Body of pancreas (tissue), 4 donors: ENCODE measurements around the gene DPY19L1. TPM values are rescaled to one million over a fixed set of nuclear protein-coding genes. Genes with fewer than 3 reads are reported as not detected.
"Not testable (repeated sequence)": the region's sequence is repeated elsewhere in the genome, so short reads cannot be mapped to it uniquely, and the experiment has no call there.

ENCODE experiments used
- ATAC-seq: fragments of 150-250 bp; one replicate; pipeline ENCODE4 v1.9.1; 2016
- DNase-seq, 4 donors: peaks; one replicate each; pipeline ENCODE4 v3.0.0-alpha.2; 2019
- H3K27ac ChIP-seq, 4 donors: fragments of 200-600 bp; sonication (generic); 1 replicate in 3 of 4; 2 replicates in 1 of 4; pipeline versions ENCODE4 v1.5.1 to v1.6.1; 2016 to 2019; ENCODE audit warnings: mild to moderate bottlenecking in 1 of 4, mixed read lengths in 1 of 4, moderate library complexity in 1 of 4
- H3K27me3 ChIP-seq, 2 donors: fragments of 200-600 bp; sonication (generic); one replicate each; pipeline ENCODE4 v1.6.0; 2016; ENCODE audit warnings: mild to moderate bottlenecking in 1 of 2
- H3K36me3 ChIP-seq, 2 donors: fragments of 200-600 bp; sonication (generic); replicated peaks in 1 of 2; 2 replicates each; pipeline ENCODE4 v1.5.1; 2016; ENCODE audit warnings: low read depth in 2 of 2; ENCODE audit not compliant: insufficient read depth in 1 of 2
- H3K4me1 ChIP-seq: fragments of 200-600 bp; sonication (generic); one replicate; pipeline ENCODE4 v1.6.0; 2016
- H3K4me3 ChIP-seq, 2 donors: fragments of 200-600 bp; sonication (generic); 1 replicate in 1 of 2; 2 replicates in 1 of 2; pipeline ENCODE4 v1.5.1; 2016 to 2019
- H3K9me3 ChIP-seq, 3 donors: fragments of 200-600 bp; sonication (generic); 1 replicate in 2 of 3; 2 replicates in 1 of 3; pipeline ENCODE4 v1.5.1; 2016
- CTCF ChIP-seq, 7 experiments: fragments of 450-650 bp in 4 of 7; fragments of 200-600 bp in 3 of 7; sonication (generic) in 3 of 7; IDR thresholded peaks; one replicate each; pipeline ENCODE4 v1.5.1; 2016 to 2019; ENCODE audit warnings: antibody characterized with exemption in 7 of 7
- POLR2A ChIP-seq, 3 donors: fragments of 450-650 bp; IDR thresholded peaks; one replicate each; pipeline ENCODE4 v1.6.1; 2016; ENCODE audit warnings: antibody characterized with exemption in 3 of 3, mild to moderate bottlenecking in 2 of 3
- WGBS, 2 donors: methylation state at CpG; one replicate each; pipeline ENCODE4 v1.1.5; 2017; 5-methylcytosine and 5-hydroxymethylcytosine counted together
- intact Hi-C: fragments of 100-400 bp; cut with DNase I; formaldehyde crosslinking; loops from one replicate; pipeline ENCODE4 v1.15.1; 2023
- total RNA-seq, 2 donors: library from RNA; depleted of rRNA; stranded (reverse); fragments of >200 nt; gene quantifications; one replicate each; pipeline ENCODE4 v1.1.0, GENCODE V29; 2016

DPY19L1 gene
- total RNA-seq, 2 donors from 2014 or later = 6.6 to 8.8 TPM

GRCh38 chr7:34984140-34984539 is 53.1 kb downstream of the DPY19L1 start:
- H3K27ac ChIP-seq, H3K9me3 ChIP-seq, H3K4me1 ChIP-seq, ATAC-seq, H3K4me3 ChIP-seq, H3K27me3 ChIP-seq, intact Hi-C loops, DNase-seq, H3K36me3 ChIP-seq: not testable (repeated sequence)
- WGBS, 2 donors = 93 to 98% methylated on average over 4 of the region's 4 CpGs

- no peak for DNase-seq
- Histone ChIP-seq H3K36me3 (no peaks in the 10 kb centered on the region), H3K4me3 (no peak overlapping the region), H3K27ac (no peak overlapping the region), H3K4me1 (peaks cover 8% of the 10 kb centered on the region), H3K9me3 (no peaks in the 10 kb centered on the region), H3K27me3 (no peaks in the 10 kb centered on the region)
- ATAC-seq = no peak
- TF ChIP-seq CTCF (IDR thresholded peaks at IDR 0.05) (no peak), POLR2A (IDR thresholded peaks at IDR 0.05) (no peak)
- WGBS, 2 donors = 84 to 90% methylated on average over 3 of the region's 3 CpGs
- intact Hi-C loops = no loop called here
Measured at GRCh38 chr7:34982371-34983019, 54.8 kb downstream of the DPY19L1 start.

GRCh38 chr7:34979124-34979523 is 58.2 kb downstream of the DPY19L1 start:
- DNase-seq, ATAC-seq, H3K27ac ChIP-seq, H3K9me3 ChIP-seq, intact Hi-C loops, H3K4me3 ChIP-seq, H3K36me3 ChIP-seq, H3K27me3 ChIP-seq, H3K4me1 ChIP-seq: not testable (repeated sequence)
- WGBS, 2 donors = 89 to 95% methylated on average over 2 of the region's 2 CpGs

GRCh38 chr7:34973400-34973760 is 63.9 kb downstream of the DPY19L1 start:
- Histone ChIP-seq H3K4me3 (no peak overlapping the region), H3K9me3 (no peaks in the 10 kb centered on the region), H3K36me3 (peaks cover 0 to 3% of the 10 kb centered on the region in 2 donors), H3K4me1 (no peaks in the 10 kb centered on the region), H3K27me3 (no peaks in the 10 kb centered on the region), H3K27ac (no peak overlapping the region)
- no peak for ATAC-seq
- DNase-seq = no peak
- intact Hi-C loops = no loop called here
- 92 to 99% methylated on average over 3 of the region's 3 CpGs for WGBS, 2 donors
- TF ChIP-seq CTCF (IDR thresholded peaks at IDR 0.05) = no peak
- no peak for TF ChIP-seq POLR2A (IDR thresholded peaks at IDR 0.05)

GRCh38 chr7:34972739-34973399 is 64.4 kb downstream of the DPY19L1 start:
- H3K4me3 ChIP-seq, intact Hi-C loops, H3K27ac ChIP-seq, H3K4me1 ChIP-seq, ATAC-seq, H3K9me3 ChIP-seq, H3K27me3 ChIP-seq, H3K36me3 ChIP-seq, DNase-seq: not testable (repeated sequence)
- 90 to 93% methylated on average over 1 of the region's 1 CpG for WGBS, 2 donors

- WGBS, 2 donors = no CpG with 5 or more reads among the region's 1 CpG
- ATAC-seq, H3K4me1 ChIP-seq, H3K27ac ChIP-seq, H3K27me3 ChIP-seq, intact Hi-C loops, DNase-seq, H3K36me3 ChIP-seq, H3K4me3 ChIP-seq, H3K9me3 ChIP-seq: not testable (repeated sequence)
Measured at GRCh38 chr7:34967818-34968217, 69.5 kb downstream of the DPY19L1 start.

GRCh38 chr7:34966504-34966903 is 70.8 kb downstream of the DPY19L1 start:
- H3K4me3 ChIP-seq, H3K36me3 ChIP-seq, intact Hi-C loops, H3K4me1 ChIP-seq, DNase-seq, H3K27me3 ChIP-seq, H3K27ac ChIP-seq, ATAC-seq, H3K9me3 ChIP-seq: not testable (repeated sequence)
- WGBS, 2 donors = 88 to 89% methylated on average over 3 of the region's 3 CpGs
